GM12878 (cell line): Measurements from ENCODE around the gene STXBP1. TPM values are rescaled to one million over a fixed set of nuclear protein-coding genes. Genes with fewer than 3 reads are reported as not detected.

Experiments
- ATAC-seq: fragments of 200-7000 bp; cut with Tn5 transposase; 3 replicates; pipeline ENCODE4 v1.9.1; 2020; ENCODE audit warnings: mild to moderate bottlenecking, moderate library complexity
- BruUV-seq: library from RNA; stranded (reverse); fragments of 400-500 nt; replicated peaks from 2 replicates; lab custom pipeline; 2021; lab: Mats Ljungman, UMichigan
- CTCF ChIA-PET: fragments of 300-600 bp; sonication (Branson Sonifier 250); formaldehyde crosslinking; extraction: SDS; loops from one replicate; lab custom pipeline; 2021; ENCODE audit warnings: inconsistent platforms; lab: Yijun Ruan, JAX
- POLR2A ChIA-PET: fragments of 350-600 bp; formaldehyde crosslinking; extraction: SDS; loops from one replicate; lab custom pipeline; 2021; ENCODE audit warnings: inconsistent platforms; lab: Charles Lee
- RAD21 ChIA-PET: fragments of 300-600 bp; sonication (Branson Sonifier 250); formaldehyde crosslinking; loops from one replicate; lab custom pipeline; 2023; ENCODE audit warnings: antibody characterized with exemption; ENCODE audit not compliant: unreplicated experiment; lab: Charles Lee
- SMC1A ChIA-PET: fragments of 300-600 bp; sonication (Branson Sonifier 250); formaldehyde crosslinking; loops from one replicate; lab custom pipeline; 2023; ENCODE audit not compliant: unreplicated experiment, uncharacterized antibody; lab: Charles Lee
- DNase-seq: peaks from one replicate; pipeline ENCODE4 v3.0.0-alpha.2; 2011; ENCODE audit warnings: low read depth, low spot score
- FAIRE-seq: peaks from 3 replicates; lab custom pipeline; 2011; peaks lifted over from hg19 to GRCh38; lab: Jason Lieb, UNC
- H2AFZ ChIP-seq: 2 replicates; pipeline ENCODE4 v1.6.0; 2011; ENCODE audit warnings: low read depth, low read length, control low read depth; ENCODE audit not compliant: control insufficient read depth
- H3K27ac ChIP-seq: 2 replicates; pipeline ENCODE4 v1.5.1; 2011; ENCODE audit warnings: control low read depth; ENCODE audit not compliant: control insufficient read depth, insufficient read depth
- H3K27me3 ChIP-seq, 2 experiments: replicated peaks in 1 of 2; 2 replicates each; pipeline versions ENCODE4 v1.6.0 to v1.6.1; 2011; ENCODE audit warnings: low read length in 1 of 2; ENCODE audit not compliant: control insufficient read depth in 2 of 2, insufficient read depth in 2 of 2
- H3K36me3 ChIP-seq, 2 experiments: 2 replicates each; pipeline ENCODE4 v1.5.1; 2011; ENCODE audit warnings: low read length in 1 of 2; ENCODE audit not compliant: control insufficient read depth in 2 of 2, insufficient read depth in 2 of 2
- H3K4me1 ChIP-seq: 2 replicates; pipeline ENCODE4 v1.6.1; 2011; ENCODE audit warnings: mild to moderate bottlenecking, low read length, moderate library complexity, mixed read lengths; ENCODE audit not compliant: control insufficient read depth, insufficient read depth
- H3K4me2 ChIP-seq: 2 replicates; pipeline ENCODE4 v1.6.0; 2011; ENCODE audit warnings: control low read depth; ENCODE audit not compliant: control insufficient read depth, insufficient read depth
- H3K4me3 ChIP-seq: fragments of 200-600 bp; sonication (generic); 2 replicates; pipeline ENCODE4 v1.5.1; 2016
- H3K79me2 ChIP-seq: 2 replicates; pipeline ENCODE4 v1.6.0; 2011; ENCODE audit warnings: low read length; ENCODE audit not compliant: control insufficient read depth, insufficient read depth
- H3K9ac ChIP-seq: 2 replicates; pipeline ENCODE4 v1.8.0; 2011; ENCODE audit warnings: low read length, control low read depth, mixed read lengths; ENCODE audit not compliant: control insufficient read depth, insufficient read depth
- H3K9me3 ChIP-seq: replicated peaks from 3 replicates; pipeline ENCODE4 v1.5.1; 2011; ENCODE audit warnings: mild to moderate bottlenecking, low read length; ENCODE audit not compliant: control insufficient read depth, insufficient read depth
- H4K20me1 ChIP-seq: 2 replicates; pipeline ENCODE4 v1.6.0; 2011; ENCODE audit not compliant: control insufficient read depth, insufficient read depth
- CREB1 ChIP-seq: IDR thresholded peaks from 2 replicates; pipeline ENCODE4 v1.6.1; 2012; ENCODE audit warnings: low read depth, mild to moderate bottlenecking, inconsistent platforms
- CREM ChIP-seq: IDR thresholded peaks from 2 replicates; pipeline ENCODE4 v1.6.1; 2014; ENCODE audit warnings: antibody characterized with exemption, low read depth
- CUX1 ChIP-seq: IDR thresholded peaks from 2 replicates; pipeline ENCODE4 v1.6.1; 2012; ENCODE audit warnings: improper control_type of control experiment, low read depth, low read length; ENCODE audit not compliant: insufficient replicate concordance
- RCOR1 ChIP-seq: conservative IDR thresholded peaks from 2 replicates; pipeline ENCODE4 v1.6.1; 2012; ENCODE audit warnings: low read depth, low read length, improper control_type of control experiment
- RFX5 ChIP-seq: IDR thresholded peaks from 2 replicates; pipeline ENCODE4 v1.6.1; 2011; ENCODE audit warnings: low read depth, low read length, improper control_type of control experiment
- WGBS: methylation state at CpG from one replicate; pipeline ENCODE4 v1.1.6; 2016; ENCODE audit warnings: low lambda C conversion rate; ENCODE audit not compliant: insufficient replicate concordance, insufficient coverage; ENCODE audit errors: missing lambda C conversion rate; 5-methylcytosine and 5-hydroxymethylcytosine counted together
- in situ Hi-C: fragments of 300-500 bp; cut with MboI; formaldehyde crosslinking; loops from 9 replicates; pipeline ENCODE4 v1.14.3; 2018; ENCODE audit warnings: mixed read lengths
- intact Hi-C: fragments of 100-400 bp; cut with micrococcal nuclease; formaldehyde crosslinking; loops from one replicate; pipeline ENCODE4 v1.14.2; 2022; ENCODE audit not compliant: unreplicated experiment
- polyA plus RNA-seq, 11 experiments: library from polyadenylated mRNA; depleted of rRNA in 4 of 11; unstranded in 6 of 11; stranded (reverse) in 5 of 11; fragments of >200 nt; fragmentation: Nextera tagmentation in 4 of 11; fragmentation: Illumina TruSeq in 1 of 11; extraction: Ambion mirVana in 4 of 11; extraction: Trizol in 1 of 11; gene quantifications; 1 replicate in 1 of 11; 2 replicates in 10 of 11; pipeline versions ENCODE4 v1.2.1 to v1.2.3, GENCODE V29; 2011 to 2016; ENCODE audit warnings: inconsistent platforms in 2 of 11, missing spikeins in 2 of 11, low read depth in 1 of 11
- total RNA-seq, 4 experiments: library from RNA; depleted of rRNA in 3 of 4; stranded (reverse); fragments of >200 nt in 3 of 4; fragmentation: Illumina TruSeq in 1 of 4; extraction: Trizol in 1 of 4; gene quantifications; 2 replicates each; pipeline versions ENCODE4 v1.2.1 to v1.2.3, GENCODE V29; 2013 to 2021

STXBP1 gene
- total and polyA plus RNA-seq, 10 of the 15 experiments (the other 5 are each of a cell fraction or from before 2014, with no cell fraction given) = 0.08 to 0.85 (median 0.31) TPM; not detected in 3

DNA sequence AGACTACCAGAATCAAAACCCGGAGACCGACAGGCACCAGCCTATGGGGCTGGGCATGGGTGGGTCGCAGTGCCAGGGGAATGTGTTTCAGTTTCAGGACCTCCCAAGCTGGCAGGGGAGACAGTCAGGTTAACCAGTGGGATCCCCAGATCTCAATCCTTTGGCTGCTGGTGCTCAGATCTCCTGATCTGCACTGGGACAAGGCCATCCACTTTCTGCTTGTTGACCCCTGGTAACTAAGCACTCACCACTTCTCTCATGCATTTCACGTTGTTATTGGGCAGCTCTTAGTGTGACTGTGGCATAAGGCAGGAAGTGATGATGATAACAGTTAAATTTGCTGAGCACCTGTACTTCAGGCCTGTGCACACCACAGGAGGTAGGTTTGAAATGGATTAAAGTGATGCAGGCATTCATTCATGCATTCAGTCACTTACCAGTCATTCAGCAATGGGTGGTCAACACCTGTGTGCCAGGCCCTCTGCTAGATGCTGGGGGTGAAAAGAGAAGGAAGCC lies 42.1 kb upstream of the STXBP1 start:
- 69% methylated on average over 4 of the region's 4 CpGs for WGBS
- 0 out of 2 replicates have a peak, but pooled peaks have one; percentile 11 for TF ChIP-seq CREM
- no peak for TF ChIP-seq RCOR1
- TF ChIP-seq CREB1 = peak; percentile 61; the same call in 1 of the 2 replicates
- peak; percentile 94 for TF ChIP-seq RFX5
- TF ChIP-seq CUX1 = no peak
- TF ChIP-seq, all 136 proteins: peak for 3
- CTCF ChIA-PET = no interaction called here
- Histone ChIP-seq H3K36me3 (no peaks in the 10 kb centered on the region), H3K4me3 (peak overlapping the region; percentile 70), H3K9me3 (no peaks in the 10 kb centered on the region), H4K20me1 (no peaks in the 10 kb centered on the region), H2AFZ (peak overlapping the region; percentile 53), H3K4me2 (peak overlapping the region; percentile 90), H3K79me2 (no peaks in the 10 kb centered on the region), H3K27ac (no peak overlapping the region), H3K4me1 (peaks cover 12% of the 10 kb centered on the region), H3K9ac (peak overlapping the region; percentile 52; the same call in 1 of the 2 replicates), H3K27me3 (peaks cover 0 to 5% of the 10 kb centered on the region in 2 experiments; a peak in 2 of 4 replicates)
- ATAC-seq (peak; percentile 66), FAIRE-seq (no peak), DNase-seq (no peak)
- in situ Hi-C loops = no loop called here
- intact Hi-C loops = no loop called here
- SMC1A ChIA-PET = no interaction called here
- POLR2A ChIA-PET = no interaction called here
- BruUV-seq = no TSS peak
- RAD21 ChIA-PET = no interaction called here
